NCI-H510A (cell line): ENCODE data around the gene TRIP12.
"Not testable (repeated sequence)": the region's sequence is repeated elsewhere in the genome, so short reads cannot be mapped to it uniquely, and the experiment has no call there.

ENCODE experiments used
- DNase-seq: peaks from one replicate; lab custom pipeline; 2025; lab: John Stamatoyannopoulos, UW

Gene TRIP12

DNA sequence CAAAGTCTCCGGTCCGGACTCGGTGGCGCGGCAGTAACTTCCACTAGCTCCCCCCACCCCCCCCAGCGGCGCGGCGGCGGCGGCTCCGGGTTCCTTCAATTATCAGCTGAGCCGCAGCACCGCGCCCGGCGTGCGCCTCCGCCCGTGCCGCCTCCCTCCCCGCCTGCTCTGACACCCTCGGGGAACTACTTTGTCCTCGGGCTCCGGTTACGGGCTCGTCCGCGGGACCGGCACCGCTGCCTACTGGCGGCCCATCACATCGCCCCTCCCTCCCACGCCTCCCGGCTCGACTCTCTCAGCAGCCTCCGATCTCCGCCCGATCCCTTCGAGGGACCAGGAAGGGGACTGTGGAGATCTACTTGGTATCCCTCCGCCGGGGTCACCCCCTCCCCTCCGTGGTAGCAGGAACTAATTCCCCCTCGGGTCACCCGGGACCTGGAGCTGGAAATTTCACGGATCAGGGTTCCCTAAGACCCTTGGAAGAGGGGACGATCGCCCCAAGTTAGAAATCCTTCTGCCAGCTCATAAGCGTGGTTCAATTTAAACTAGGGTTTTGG, at the start of gene TRIP12:
Gene TRIP12 (minus strand): TSS at position 118 of the 557 bp plus-strand sequence. CDS start 41,930 bp downstream, outside the sequence.
- DNase-seq = peak; percentile 99

DNA sequence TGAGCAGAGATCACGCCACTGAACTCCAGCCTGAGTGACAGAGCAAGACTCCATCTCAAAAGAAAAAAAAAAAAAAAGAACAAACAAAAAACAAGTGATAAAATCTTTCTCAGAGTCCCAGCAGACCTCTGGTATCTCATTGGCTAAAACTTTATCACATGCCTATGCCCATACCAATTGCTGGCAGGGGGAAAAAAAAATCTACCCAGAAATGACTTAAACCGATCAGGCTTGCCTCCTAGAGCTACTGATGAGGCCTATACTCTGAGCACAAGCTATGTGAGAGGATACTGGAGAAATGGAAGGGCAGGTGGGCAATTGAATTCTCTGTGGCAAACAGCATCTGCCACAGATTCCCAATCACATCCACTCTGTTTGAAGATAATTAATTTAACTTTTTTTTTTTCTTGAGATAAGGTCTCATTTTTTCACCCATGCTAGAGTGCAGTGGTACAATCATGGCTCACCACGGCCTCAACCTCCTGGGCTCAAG, 49.5 kb upstream of the TRIP12 start:
- no peak for DNase-seq

DNA sequence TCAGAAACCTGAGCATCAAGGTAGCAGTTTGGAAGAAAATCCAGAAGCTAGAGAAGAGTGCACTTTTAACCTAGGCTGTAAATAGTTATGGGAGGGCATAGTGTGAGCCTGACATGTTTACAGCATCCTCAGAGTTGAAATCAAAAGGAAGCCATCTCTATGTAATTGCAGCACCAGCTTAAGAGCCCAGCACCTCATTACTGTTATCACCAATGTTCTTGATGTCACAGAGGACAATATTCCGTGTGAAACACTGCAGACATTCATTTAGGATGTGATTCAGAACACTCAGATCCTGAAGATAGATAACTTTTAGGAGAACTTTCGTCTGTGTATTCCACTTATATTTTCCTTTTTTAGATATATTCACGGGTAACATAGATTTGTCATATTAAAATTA, 48.6 kb upstream of the TRIP12 start:
- no peak for DNase-seq

DNA sequence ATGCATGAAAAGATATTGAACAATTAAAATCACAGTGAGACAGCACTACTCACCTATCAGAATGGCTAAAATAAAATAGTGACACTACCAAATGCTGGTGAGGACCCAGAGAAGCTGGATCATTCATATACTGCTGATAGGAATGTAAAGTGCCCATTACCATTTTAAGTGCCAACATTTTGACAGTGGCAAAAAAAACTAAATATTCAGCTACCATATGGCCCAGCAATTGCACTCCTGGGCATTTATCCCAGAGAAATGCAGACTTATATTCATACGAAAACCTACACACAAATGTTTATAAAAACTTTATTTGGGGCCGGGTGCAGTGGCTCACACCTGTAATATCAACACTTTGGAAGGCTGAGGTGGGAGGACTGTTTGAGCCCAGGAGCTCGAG, 48.1 kb upstream of the TRIP12 start:
- no peak for DNase-seq

DNA sequence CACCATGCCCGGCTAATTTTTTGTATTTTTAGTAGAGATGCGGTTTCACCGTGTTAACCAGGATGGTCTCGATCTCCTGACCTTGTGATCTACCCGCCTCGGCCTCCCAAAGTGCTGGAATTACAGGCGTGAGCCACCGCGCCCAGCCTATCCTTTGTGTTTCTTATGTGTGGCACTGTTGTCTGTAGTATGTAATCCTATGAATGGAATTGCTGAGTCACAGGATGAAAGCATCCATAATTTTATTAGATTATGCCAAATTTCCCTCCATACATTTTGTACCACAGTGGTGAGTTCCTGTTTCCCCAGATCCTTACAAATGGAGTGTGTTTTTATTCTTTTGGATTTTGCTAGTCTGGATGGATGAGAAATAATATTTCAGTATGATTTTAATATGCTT, 41.8 kb upstream of the TRIP12 start:
- DNase-seq = not testable (repeated sequence)

DNA sequence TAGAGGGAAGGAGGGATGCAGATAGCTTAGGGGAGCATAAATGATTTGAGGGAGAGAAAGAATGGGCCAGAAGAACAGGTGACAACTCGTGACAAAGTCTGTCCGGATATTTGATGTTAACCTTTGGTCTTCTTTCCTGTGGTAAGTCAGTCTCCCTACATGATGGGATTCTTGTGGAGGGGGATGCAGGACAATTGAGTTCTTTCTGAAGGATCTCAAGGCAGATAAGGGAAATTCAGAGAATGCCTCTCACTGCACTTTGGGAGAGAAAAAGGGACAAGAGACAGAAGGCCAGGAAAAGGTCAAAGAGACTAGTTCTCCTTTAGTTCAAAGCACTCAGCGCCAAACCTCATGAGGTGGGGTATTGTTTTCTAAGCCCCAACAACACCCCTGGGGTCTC, 34.7 kb upstream of the TRIP12 start:
- no peak for DNase-seq

DNA sequence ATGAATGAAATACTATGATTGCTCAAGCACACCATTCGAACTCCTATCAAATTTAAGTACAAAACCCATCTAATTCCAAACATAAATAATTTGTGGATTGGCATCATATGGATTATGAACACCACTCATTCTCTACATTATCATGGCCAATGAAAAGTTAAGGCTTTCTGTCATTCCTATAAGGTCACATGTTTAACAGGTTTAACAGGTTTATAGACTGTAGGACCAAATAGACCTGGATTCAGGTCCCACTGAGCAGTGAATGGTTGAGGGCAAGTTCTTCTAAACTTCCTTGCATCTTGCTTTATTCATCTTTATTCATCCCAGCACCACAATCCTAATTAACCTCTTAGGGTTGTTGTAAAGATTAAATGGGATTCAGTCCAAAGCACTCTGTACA, 33.9 kb upstream of the TRIP12 start:
- DNase-seq = no peak

DNA sequence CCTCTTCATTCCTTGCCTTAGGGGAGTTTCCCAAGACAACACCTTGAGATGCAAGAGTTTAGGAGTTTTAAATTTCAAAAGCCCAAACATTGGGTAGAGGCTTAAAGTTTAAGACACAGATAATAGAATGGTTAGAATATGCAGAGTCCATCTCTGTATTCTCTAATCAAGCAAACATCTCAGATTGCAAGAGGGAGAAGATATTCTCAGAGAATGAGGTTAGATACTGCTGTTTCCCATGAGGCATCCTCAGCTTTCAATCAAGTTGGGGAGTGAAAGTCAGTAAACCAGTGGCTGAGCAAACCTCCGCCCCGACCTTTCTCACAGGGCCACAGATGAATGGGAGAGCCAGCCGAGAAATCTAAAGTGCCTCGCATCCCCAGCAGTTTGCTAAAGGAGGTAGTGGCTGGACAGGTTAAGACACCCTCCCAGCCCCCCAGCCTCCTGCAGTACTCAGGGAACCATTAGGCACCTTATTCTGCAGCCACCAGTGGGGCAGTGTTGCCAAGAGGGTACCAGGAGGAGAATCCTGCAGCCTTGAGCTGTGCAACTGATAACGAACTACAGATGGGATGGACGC, 30.5 kb upstream of the TRIP12 start:
- DNase-seq = no peak

DNA sequence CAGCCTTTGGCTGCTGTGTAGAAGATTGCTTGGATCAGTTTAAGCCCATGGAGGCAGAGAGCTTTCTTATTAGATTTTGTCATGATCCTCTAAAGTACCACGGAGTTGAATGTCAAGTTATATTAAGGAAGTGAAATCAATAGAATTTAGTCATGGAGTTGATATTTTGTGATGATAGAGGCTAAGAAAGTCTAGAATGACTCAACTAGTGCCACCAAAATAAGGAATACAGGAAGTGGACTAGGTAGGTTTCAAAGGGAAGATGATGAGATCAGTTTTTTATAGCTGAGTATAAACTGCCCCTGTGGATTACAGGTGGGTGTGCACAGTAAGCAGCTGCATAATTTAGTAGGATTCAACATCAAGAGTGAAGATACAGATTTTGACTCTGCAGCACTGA, 25.7 kb upstream of the TRIP12 start:
- no peak for DNase-seq

DNA sequence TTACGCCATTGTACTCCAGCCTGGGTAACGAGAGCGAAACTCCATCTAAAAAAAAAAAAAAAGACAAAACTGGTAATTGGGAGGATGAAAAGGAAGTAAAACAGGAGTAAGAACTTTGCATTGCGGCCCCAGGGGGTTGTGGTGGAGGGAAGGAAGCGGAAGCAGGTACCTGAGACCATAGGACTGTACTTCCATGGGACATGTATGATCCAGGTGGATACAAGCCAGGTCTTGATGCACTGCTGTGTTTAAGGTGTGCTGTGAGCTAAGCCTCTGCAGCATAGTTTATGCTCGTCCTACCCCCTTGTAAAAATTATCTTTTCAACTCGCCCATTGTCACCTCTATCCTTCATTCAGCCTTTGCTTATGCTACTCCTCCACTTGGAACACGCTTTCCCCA, 24.2 kb upstream of the TRIP12 start:
- no peak for DNase-seq

DNA sequence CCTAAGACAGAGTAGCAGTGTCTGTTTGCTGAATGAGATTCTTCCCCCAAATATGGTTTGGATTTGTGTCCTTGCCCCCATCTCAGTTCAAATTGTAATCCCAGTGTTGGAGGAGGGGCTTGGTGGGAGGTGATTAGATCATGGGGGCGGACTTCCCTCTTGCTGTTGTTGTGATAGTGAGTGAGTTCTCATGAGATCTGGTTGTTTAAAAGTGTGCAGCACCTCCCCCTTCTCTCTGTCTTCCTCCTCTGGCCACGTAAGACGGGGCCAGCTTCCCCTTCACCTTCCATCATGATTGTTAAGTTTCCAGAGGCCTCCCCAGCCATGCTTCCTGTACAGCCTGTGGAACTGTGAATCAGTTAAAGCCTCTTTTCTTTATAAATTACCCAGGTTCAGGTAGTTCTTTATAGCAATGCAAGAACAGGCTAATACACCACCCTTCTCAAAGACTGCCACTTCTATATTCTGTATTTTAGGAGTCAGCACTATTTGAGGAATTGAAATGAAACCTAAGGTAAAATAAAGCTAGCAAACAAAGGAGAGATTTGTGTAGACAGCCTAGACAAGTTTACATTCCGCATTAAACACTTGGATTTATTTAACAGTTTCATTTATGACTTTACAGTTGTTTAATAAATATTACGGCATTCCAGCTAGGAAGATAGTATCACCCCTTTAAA, 22.1 kb upstream of the TRIP12 start:
- no peak for DNase-seq

DNA sequence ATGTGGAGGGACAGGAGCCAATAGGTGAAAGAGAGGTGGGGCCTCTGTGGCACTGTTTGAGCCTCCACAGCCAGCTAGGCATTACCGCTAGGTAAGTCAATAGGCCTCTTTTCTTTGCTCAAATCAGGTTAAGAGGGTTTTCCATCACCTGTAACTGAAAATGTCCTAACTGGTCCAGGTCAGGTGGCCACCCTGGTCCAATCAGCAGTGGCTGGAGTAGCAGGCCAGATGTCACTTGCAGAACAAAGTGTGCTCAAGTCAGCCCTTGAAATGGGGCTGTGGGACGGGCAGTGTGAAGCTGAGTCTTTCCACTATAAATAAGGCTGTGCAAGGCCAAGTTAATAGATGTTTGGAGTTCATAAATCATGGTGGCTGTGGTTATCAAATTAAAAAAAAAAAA, 21.4 kb upstream of the TRIP12 start:
- DNase-seq = peak; percentile 60

DNA sequence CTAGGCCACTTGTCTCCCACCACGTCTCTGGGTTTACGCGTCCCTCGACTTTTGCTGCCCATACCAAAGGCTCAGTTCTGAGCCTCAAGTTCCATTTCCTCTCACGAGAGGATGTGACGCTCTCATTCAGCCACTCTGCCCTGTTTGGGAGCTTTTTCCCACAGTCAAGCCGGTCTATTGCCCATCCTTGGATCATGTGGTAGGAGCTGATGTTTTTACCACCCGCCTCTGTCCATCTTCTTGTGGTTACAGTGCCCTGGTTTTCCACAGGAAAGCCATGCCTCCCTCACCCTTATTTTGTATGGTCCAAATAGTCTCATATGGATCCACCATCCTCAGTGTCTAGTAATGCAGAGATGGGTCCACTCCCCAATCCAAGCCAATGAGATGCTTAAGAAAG, 20.9 kb upstream of the TRIP12 start:
- no peak for DNase-seq

DNA sequence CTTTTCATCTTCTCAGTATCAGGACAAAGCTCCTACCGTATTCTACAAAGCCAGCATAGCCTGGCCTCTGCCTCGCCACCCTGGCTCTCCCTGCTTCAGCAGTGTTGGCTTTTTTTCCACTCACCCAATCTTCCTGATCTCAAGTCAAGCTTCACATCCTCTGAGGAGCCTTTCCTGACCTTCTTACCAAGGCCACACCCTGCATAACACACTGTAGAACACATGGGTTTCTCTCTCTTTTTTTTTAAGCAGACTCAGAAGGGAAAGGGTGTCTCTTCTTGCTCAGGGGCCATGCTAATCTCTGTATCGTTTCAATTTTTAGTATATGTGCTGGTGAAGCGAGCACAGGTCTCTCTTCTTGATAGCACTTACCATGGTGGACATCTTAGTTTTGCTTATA, 15.7 kb upstream of the TRIP12 start:
- DNase-seq = no peak

DNA sequence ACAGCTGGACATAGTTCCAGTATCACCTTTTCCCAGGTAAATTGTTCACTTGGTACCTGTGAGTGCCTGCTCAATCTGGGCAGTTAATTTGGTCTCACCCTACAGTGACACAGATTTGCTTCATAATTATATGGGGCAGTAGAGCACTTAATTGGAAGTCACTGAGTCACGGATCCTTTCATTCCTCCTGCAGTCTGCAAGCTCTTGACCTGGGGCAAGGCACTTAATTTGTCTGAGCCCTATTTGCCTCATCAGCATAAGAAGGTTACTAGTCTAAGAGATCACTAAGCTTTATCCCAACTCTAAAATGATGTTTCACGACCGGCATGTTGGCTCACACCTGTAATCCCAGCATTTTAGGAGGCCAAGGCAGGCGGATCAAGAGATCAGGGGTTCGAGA, 9.4 kb upstream of the TRIP12 start:
- no peak for DNase-seq

DNA sequence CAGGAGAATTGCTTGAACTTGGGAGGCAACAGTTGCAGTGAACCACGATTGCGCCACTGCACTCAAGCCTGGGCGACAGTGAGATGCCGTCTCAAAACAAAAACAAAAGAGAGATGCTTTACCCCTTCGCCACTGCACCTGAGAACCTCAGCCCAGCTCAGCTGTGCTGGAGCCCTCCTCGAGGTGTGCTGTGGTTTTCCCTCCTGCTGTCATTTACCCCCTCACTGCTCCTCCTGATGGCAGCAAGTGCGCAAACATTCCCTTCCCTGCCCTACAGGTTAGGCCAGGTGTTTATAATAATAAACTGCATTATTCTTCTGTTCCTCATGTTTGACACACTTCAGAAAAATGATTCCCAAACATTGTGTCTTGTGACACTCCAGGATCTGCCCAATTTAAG, 8.8 kb upstream of the TRIP12 start:
- peak; percentile 84 for DNase-seq

DNA sequence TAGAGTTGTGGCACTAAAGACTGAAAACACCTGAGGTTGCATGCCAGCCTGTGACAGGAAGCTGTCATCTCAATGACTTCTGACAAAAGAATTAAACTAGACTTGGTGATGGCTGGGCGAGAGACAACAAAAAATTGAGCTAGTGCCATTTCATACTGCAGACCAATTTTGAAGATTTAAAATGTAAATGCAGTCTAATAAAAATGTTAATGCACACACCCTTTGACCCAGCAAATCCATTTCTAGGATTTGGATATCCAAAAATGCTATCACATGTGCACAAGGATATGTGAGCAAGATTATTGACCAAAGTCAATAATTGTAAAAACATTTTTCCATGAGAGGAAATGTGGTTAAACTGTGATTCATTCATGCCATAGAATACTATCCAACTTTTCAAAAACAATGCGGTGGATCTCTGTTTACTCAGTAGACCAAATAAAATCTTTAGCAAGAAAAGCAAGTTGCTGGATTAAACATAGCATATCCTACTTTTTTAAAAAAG, 6.1 kb upstream of the TRIP12 start:
- DNase-seq = no peak

DNA sequence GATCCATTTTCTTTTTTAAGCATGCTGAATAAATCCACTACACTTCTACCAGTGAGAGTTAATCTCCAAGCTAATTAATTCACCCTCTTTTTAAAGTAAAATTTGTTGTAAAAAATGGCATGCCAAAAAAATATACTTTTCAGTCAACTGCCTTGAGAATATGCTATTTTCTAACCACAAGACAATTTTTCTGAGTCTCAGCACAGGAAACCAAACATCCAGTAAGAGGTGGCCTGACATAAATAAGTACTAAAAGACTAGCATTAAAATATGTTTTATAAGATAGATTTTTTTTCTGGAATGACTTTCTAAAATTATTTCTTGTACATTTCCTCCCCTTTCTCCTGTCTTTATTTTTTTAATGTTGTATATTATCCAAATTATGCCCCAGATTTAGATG, 3.4 kb upstream of the TRIP12 start:
- DNase-seq = no peak

DNA sequence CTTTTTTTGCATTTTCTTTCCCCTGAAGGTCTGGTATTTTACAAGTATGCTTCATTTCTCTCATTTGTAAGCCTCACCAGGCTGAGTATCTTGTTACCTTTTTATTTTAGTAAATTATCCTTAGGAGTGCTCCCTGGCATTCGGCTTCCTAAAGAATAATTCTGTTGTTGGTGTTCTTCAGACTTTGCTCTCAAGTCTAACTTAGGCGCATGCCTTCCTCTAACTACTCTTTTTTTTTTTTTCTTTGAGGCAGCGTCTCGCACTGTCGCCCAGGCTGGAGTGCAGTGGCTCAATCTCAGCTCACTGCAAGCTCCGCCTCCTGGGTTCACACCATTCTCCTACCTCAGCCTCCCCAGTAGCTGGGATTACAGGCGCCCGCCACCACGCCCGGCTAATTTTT, 2.7 kb upstream of the TRIP12 start:
- DNase-seq = not testable (repeated sequence)

DNA sequence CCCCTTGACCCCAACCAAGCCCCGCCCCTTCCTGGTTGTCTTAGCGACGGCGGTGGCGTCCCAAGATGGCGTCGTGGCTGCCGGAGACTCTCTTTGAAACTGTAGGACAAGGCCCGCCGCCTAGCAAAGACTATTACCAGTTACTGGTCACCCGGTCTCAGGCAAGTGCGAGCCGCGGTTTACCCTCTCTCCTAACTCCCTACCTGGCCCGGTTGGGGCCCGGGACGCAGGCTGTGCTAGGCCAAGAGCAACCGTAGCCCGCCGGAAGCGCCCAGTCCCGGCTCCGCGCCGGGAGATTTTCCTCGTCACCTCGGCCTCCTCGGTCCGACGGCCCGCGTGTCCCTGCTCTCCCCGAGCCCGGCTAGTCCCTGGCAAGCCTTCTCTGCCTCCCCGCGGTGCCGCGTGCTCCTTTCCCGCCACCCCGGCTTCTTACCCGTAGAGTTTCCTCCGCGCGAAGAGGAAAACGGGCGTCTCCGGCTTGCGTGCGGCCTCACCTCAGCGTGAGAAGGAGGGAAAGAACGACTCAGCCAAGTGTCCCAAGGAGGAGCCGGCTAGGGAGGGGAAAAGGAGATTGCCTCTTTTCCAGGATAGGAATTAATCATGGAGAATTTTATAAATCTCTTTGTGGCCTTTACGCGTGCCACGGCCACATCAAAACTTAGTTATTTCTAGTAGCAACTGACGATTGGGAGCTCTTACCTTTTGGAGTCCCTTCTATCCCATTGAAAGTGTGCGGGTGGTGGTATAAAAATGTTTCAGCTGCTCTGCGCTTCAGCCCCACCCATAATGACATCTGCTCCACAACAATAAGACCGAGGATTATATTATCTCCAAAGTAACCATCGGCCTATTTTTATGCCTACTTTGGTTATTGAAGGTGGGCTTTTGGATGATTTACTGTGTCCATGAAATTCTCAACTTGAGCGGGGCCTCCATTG, 909 bp upstream of the TRIP12 start, which contains the start of gene FBXO36:
Gene FBXO36 (plus strand): TSS at position 55 of the 938 bp plus-strand sequence. CDS start 11 bp downstream, at position 66.
- DNase-seq = peak; percentile 95

DNA sequence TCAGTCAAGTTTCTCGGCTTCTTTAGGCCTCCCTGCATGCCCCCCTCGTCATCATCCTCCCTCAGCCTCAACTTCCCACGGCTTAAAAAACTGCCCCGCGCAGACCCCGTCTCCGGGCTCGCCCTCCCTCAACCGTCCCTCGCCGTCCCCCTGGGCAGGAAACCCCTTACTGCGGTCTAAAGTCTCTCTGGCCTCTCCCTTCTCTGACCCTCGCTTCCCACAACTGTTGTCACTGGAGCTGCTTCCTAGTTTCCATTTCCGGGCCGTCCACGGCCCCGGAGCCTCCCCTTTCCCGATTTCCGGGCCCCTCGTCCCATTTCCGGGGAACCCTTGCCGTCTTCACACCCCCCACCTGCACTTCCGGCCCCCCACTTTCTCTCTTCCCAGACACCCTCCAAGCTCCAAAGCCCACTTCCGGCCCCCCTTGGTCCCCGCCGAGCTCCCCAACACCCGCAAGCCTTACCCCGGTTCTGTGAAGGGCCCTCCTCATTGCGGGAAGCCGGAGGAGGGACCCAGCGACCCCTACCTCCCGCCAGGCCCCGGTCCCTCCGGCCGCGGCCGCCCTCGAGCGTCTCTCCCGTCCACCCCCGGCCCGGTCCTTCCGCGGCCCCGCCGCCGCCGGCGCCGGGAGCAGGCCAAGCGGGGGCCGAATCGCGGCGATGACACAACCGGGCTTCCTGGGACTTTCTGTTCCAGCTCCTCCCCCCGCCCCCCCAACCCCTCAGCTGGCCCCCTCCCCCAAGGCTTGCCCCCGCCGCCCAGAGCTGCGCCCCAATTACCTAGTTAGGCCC, 513 bp downstream of the TRIP12 start:
- peak; percentile 75 for DNase-seq
